ENCODE data around the gene SEMA3A.
"Not testable (repeated sequence)": the region's sequence is repeated elsewhere in the genome, so short reads cannot be mapped to it uniquely, and the experiment has no call there.

The SEMA3A gene

DNA sequence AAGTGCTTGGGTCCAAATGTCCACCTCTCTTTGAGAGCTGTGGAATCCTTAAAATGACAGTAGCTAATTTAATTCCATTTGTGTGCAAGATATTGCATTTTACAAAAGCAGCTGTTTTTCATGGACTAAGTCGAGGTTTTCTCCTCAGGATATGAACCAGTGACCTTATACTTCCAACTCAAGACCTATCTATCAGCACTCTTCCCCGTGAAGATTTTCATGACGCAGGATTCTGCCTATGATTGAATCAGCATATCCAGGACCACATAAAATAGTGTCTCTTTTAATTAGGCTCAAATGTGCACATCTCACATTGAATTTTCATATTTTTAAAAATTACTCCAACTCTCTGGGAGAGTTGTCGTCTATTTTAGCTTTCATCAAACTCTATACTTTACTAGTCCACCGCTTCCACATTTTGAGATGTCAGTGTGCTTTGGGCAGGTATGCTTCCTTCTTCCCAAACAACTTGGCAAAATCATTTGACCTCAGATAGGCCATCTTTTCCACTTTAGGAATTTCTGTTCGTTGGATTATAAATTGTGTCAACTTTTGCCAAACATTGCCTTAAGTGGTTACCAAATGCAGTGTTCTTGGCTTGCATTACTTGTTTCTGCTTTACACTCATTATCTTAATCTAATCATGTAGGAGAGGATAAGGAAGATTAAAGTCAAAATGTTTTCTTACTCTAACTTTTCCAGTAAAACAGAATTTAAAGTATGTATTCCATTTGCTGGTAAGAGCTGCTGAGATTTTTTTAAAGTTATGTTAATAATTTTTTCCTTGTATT, 39.4 kb downstream of the SEMA3A start:
- no peak for DNase-seq (ENCODE audit: low spot score)

DNA sequence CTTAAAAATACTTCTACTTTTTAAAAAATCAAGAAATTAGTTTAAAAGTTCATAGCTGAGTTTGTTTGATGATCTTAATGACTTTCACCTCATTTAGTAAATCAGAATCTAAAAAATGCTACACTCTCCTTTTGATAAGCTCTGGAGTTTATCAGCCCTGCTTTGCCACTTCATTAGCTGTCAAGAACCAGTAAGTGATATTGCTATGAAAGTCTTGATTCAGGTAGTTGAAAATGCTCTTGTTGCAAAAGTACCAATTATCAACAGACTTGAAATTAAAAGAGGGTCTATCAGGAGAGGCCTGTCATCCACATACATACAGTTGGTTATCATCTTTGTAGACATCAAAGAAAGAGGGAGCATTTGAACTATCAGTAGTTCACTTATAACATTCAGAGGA, 41.6 kb downstream of the SEMA3A start:
- DNase-seq (ENCODE audit: low spot score): no peak

DNA sequence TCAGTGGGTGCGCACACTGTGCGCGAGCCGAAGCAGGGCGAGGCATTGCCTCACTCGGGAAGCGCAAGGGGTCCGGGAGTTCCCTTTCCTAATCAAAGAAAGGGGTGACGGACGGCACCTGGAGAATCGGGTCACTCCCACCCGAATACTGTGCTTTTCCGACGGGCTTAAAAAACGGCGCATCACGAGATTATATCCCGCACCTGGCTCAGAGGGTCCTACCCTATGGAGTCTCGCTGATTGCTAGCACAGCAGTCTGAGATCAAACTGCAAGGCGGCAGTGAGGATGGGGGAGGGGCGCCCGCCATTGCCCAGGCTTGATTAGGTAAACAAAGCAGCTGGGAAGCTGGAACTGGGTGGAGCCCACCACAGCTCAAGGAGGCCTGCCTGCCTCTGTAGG, 44.2 kb downstream of the SEMA3A start:
- DNase-seq (ENCODE audit: low spot score): not testable (repeated sequence)

DNA sequence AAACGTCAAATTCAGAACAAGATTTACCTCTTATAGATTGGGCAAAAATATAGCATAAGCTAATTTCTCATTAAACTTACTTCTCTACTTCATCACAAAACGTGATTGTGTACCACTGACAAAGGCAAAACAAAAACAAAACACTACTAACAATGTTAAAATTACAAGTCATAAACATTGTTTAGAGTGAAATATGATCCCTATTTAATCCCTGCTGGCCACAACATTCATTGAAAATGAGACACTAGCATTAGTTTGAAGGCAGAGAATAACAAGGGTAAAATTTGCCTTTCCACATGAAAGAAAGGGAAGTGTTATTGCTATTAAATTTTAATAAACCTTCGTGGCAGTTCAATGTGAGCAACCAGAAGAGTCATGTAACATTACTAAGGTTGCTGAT, 45.0 kb downstream of the SEMA3A start:
- DNase-seq (ENCODE audit: low spot score): no peak

DNA sequence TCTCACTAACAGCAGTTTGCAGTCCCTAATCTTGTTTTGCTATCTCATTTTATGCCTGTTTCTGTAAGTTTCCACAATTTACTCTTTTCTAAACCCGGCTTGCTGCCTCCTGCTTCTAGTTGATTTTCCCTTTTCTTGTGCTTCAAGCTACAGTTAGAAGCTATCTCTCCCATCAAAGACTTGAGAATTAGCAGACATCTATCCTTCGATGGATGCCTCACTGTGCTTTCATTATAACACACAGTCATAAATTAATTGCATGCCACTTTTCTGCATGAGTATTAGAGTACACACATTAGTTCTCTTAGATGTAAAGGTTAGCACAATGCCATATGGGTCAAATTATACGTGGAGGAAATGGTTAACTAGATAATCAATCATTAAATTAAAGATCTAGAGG, 48.7 kb downstream of the SEMA3A start:
- DNase-seq (ENCODE audit: low spot score): no peak

DNA sequence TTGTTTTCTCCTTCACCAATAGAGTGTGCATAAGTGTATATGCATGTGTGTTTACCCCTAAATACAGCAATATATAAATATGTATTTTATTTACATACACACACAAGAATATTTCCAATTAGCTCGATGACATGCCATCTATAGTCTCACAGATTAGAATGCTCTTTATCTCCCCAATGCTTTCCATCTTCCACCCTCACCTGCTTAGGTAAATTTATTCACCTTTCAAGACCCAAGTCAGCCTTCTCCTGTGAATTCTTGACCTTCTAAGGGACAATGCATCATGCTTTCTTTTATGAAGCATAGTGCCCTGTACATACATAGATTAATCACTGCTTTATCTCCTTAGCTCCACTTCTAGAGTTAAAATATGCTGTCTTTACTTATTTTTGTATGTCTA, 49.7 kb downstream of the SEMA3A start:
- DNase-seq (ENCODE audit: low spot score): no peak

DNA sequence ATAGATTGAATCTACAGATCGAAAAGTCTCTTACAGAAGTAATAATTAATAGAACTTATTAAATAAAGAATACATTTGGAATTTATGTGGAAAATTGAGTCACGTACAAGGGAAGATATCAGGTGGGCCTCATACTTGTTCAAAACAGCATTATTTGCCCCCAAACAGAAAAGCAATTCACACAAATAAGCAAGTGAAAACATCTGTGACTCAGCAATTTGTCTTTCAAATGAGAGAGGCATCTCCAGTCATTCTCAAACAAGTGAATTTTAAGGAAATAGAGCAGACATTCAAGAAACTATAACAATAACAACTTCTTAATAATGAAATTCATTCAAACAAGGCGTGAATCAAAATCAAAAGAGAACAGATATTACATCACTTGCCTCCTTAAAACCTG, 50.1 kb downstream of the SEMA3A start:
- DNase-seq (ENCODE audit: low spot score): no peak

DNA sequence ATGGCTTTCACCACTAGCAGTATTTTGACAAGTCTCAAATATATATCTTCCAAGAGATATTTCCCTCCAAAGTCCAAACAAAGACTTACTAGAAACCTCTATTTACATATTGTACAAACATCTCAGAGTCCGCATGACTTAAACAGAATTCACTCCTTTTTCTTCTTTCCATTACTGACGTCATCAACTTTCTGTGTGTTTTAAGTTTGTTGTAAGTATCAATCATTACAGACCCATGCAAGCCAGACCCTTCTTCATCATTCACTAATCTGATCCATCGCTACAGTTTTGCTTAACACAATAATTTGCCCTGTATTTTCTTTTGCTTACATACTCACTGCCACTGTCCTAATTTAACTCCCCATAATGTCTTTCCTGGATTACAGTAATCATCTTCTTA, 51.9 kb downstream of the SEMA3A start:
- no peak for DNase-seq (ENCODE audit: low spot score)

DNA sequence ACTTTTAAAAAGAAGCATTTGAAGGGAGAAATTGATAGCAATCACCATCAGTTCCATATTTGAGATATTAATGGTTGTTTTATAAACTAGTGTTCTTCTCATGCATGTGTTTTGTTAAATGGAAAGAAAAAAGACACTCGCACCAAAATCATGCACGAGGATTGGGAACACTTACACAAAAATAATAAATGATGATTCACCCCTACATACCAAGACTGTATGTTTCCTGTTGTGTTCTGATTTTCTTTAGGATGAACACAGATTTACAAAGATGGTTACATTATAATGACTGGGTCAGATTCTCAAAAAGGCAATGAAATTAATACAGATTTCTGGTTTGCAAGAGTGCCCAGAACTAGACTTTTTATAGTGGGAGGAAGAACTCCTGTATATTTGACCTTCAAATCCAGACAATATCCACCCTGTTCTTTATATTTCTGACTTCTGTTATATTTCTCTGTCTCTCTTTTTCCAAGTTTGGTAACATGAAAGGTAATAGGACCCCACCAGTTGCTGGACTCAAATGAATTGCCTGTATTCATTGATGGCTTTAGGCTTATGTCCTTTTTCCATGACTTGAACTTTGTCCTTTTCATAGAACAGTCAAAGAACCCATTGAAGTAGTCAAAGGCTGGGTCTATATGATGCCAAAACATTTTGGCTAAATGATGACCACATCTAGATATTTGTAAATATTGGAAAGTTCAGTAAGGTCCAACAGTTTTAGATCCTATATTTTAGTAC, 54.4 kb downstream of the SEMA3A start:
- no peak for DNase-seq (ENCODE audit: low spot score)

DNA sequence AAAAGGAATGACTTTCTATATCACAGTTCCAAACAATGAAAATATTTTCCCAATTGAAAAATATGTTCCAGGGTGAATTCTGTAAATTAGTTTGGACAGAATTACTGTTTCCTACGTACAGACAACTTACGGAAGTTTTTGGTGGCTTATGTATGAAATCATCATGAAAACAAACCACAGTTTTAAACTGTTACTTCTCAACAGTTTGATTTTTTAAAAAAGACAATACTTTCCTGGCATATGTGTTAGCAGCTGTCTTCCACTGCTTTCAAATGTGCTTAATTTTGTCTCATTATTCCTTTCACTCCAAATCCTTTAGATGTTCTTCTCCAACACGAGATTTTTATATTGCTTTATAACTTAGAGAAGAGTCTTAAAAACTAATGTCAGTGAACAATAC, 56.2 kb downstream of the SEMA3A start:
- DNase-seq (ENCODE audit: low spot score): no peak

DNA sequence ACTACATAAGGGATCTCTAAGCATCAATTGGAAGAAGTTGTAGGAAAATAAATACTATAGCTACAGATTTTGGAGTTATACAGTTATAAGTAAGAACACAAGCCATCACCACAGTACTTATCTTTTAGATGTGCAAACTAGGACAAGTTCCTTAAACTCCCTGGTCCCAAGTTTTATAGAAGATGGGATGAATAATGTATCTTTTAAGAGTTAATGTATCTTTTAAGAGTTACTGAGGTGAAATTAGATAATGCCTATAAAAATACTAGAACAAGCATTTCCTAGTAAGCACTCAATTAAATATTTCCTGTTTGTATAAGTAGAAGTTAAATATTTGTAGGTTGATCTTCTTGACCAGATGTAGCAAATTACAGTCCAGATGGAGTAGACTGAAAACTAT, 56.8 kb downstream of the SEMA3A start:
- no peak for DNase-seq (ENCODE audit: low spot score)

DNA sequence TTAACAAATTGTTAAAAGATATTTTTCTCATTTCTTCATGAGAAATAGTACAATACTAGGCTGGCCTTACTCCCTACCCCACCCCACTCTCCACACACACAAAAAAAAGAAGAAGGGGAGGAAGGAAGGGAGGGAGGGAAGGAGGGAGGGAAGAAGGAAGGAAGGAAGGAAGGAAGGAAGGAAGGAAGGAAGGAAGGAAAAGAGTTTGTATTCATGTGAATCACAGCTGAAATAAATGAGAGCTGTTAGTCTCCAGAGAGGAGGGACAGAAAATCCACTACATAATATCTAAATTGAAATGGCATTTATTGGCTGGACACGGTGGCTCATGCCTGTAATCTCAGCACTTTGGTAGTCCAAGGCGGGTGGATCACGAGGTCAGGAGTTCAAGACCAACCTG, 57.8 kb downstream of the SEMA3A start:
- no peak for DNase-seq (ENCODE audit: low spot score)

DNA sequence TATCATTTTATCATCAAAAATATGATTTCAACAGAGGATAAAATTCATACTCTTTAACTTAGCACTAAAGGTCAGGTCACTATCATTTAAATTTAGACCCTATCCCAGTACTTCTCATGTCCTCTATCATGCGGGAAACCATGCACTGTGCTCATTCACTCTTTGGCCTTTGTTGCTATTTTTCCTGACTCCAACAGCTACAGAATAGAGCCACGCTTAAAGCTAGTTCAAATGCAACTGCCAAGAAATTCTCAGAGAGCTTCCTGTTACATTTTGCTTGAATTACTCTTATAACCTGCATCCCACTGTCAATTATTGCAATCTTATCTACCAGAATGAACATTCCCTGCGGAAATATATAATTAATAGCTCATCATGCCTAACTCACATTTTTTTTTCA, 58.3 kb downstream of the SEMA3A start:
- no peak for DNase-seq (ENCODE audit: low spot score)

DNA sequence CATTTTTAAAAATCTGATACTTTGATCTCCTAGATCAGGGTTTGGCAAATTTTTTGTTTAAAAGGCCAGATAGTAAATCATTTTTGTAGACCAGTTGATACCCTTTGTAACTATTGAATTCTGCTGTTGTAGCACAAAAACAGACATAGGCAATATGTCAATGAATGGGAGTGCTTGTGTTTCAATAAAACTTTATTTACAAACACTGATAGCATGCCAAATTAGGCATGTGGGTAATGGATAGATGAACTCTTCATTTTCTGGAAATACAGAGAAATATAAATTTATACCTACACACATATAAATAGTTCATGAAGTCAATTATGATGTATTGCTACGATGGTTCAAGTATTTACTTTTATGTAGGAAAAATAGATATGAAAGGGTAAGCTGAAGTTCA, 60.4 kb downstream of the SEMA3A start:
- DNase-seq (ENCODE audit: low spot score): no peak

DNA sequence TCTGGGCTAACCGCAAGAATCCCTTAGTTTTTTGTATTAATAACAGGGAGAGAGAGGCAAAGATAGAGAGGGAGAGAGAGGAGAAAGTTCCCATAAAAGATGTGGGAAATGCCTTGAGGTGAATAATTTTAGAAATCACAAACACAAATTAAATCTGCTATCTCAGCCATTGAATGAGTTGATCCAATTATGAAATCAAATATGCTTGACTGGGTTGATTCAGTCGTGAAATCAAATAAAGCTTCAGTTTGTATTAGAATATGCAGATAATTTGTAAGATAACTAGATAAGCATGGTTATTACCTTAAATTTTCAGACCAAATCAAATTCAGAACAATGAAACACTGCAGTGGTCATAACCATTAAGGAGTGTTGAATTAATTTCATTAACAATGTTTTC, 68.9 kb downstream of the SEMA3A start:
- DNase-seq (ENCODE audit: low spot score): no peak

DNA sequence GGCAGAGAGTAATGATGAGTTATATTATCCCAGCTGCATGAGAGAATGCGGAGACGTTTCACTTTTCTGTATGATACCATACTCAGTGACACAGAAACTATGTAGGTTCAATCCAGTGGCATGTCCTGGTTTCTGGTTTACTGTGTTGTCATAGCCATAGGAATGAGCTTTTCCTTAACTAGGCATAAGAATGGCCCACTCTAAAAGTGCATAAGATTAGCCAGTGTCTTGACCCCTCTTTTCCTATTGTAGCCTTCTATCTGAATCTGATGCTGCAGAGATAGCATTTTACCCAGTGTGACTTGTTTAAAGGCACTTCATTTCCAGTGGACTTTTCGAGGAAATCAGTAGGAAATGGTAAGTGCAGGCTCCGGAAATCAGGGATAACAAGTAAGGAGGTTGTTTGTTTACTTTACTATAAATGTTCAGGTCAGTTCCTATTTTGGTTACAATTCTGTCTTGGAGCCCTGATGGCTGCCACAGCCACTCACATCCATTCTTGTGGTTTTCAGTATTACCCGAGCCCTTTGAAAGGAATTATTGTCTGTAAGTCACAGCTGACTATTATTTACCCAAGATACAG, 70.5 kb downstream of the SEMA3A start:
- DNase-seq (ENCODE audit: low spot score): no peak

DNA sequence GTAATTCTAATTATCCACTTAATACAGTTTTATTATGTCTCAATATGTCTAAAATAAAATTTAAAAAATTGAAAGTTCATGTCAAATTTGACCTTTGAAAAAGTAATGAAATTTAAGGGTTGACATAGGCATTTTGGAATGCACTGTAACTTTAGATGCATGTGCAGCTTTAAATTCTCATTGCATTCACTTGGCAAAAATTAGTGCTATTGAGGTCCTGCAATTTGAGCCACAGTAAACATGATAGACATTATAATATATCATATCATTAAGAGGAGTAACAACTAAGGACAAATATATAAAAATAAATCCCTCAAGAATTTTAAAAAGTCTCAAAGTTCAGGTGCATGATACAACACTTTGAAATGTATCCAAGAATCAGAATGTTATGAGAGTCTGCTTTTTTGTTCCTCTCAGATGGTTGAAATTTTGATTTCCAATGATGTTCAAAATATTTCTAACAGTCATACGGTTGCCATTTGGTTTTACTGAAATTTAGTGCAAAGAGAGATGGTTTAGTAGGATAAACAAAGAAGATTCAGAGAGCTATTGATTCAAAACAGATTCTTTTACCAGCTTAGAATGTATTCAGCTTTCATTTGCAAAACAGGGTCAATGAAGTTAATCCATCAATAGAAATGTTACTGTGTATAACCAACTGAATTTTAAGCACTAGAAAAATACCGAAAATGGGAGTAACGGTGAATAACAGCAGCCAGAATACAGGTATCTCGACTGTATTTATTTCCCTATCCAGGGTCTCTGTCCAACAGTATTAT, 71.8 kb downstream of the SEMA3A start:
- DNase-seq (ENCODE audit: low spot score): no peak

DNA sequence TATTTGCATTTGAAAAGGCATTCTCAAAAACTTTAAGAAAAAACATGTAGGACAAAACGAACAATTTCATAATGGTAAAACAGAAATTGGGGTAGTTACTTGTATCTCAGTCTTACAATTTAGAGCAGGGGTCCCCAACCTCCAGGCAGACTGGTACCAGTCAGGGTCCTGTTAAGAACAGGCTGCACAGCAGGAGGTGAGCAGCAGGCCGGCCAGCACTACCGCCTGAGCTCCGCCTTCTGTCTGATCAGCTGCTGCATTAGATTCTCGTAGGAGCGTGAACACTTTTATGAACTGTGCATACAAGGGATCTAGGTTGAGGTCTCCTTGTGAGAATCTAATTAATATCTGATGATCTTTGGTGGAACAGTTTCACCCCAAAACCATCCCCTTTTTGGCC, 77.3 kb downstream of the SEMA3A start:
- DNase-seq (ENCODE audit: low spot score): no peak

DNA sequence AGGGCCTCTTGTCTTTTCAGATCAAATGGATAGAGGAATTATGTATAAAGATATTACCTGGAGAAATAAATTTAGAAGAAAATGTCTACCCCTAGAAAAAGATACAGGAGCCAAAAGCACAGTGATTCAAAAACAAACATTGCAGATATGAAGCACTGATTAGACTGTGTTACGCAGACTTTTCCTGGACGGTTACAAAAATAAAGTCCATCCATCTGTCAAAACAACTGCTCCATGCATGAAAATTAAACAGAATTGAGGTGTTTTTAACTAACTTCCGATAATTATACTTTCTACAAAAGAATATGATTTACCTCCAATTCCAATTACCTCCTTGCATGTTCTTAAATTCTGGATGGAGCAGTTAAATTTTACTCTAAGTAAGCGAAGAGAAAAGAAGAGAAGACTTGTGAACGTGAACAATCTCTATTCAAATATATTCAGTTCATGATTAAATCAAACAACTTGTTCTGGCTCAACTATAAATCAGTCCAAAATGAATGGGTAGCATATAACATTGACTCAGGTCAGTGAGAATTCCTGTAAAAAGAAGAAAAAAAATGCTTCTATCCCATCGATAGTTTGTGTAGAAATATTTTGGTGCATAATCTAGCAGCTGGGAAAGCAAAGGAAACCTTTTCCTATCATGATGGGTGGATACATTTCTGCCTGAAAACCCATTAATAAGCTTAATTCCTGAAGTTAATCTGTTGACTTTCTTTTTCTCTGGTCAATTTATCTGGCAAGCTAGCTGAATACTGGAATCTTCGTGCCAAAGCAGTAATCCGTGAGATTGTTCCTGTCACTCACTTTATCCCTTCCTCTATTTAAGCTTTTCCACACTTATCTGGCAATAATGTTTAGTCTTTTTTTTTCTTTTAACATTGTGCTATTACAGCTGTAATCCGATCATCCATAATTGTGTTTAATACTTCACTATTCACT, 80.4 kb downstream of the SEMA3A start:
- DNase-seq (ENCODE audit: low spot score): no peak

DNA sequence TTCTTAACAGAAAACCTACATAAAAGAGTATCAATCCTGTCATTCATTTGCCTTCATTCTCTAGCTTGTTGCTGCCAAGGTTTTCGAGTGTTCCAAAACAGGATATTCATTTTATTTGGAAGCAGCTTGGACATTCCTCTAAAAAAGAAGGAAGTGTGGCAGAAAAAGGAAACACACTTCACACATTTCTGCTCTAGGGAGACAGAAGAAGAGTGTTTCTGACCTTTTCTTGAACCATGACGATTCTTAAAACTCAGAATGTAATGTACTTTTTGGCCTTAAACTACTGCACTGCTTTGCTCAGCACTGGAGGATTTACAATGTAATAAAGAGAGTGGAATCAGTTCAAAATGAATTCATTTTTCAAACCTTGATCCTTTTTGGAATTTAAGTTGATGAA, 81.3 kb downstream of the SEMA3A start:
- no peak for DNase-seq (ENCODE audit: low spot score)

DNA sequence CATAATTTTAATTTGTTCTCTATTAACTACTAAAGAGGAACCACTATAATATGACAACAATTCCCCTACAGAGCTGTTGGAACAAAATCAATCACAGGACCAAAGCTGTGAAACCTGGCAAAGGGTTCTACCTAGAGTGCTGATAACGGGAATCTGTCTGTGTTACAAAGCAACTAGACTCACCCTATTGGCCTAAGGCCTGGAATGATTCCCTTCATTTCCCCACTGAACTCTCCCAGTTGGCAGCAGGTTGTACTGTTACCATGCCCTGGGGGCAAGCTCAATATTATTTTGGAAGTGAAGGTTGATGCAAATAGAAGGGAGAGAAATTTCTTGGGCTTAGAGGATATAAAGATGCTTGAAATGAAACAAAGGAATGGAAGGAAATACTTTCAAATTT, 81.8 kb downstream of the SEMA3A start:
- no peak for DNase-seq (ENCODE audit: low spot score)

DNA sequence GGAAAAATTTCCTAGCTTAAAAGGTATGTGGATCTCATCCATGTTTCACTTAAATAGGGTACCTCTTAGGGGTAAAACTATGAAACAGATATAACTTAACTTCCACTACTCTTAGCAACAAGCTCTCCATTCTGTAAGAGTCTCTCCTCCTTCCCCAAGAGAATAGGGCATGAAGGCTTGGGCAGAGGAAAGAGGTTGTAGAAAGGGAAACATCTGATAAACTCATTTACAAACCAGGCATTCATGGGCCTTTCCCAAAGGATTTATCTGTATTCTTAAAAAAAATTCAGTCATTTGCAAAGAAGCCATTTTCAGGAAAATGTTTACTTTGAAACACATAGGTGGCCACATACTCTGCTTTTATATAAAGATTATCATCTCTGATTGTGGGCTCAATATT, 82.7 kb downstream of the SEMA3A start:
- no peak for DNase-seq (ENCODE audit: low spot score)
